ENCODE results near the gene MIF4GD. TPM values are rescaled to one million over a fixed set of nuclear protein-coding genes. Genes with fewer than 3 reads are reported as not detected.

MIF4GD gene
- total and polyA plus RNA-seq, 2 of the 4 experiments (the other 2 are of a cell fraction) = 4.1 to 6.9 TPM

GRCh38 chr17:75270218-75270965 is 639 bp downstream of the MIF4GD start (continued):
- TF ChIP-seq CHD1 (IDR thresholded peaks at IDR 0.05; ENCODE audit: low read depth, low read length) (no peak), MAZ (IDR thresholded peaks at IDR 0.05; ENCODE audit: borderline replicate concordance, low read depth, low read length) (no peak; the same call in 1 of the 2 replicates), MAFK (IDR thresholded peaks at IDR 0.05; ENCODE audit: low read depth, low read length) (no peak)

- ChIA-PET POLR2A (ENCODE audit: unreplicated experiment) (interaction anchor here (0.6 kb wide), 1 partner anchor 124 kb away, joined by 10 read pairs; no protein-coding TSS in a partner anchor), CTCF (interaction anchor here (1.1 to 3.2 kb wide), 4 partner anchors 8 to 143 kb away, joined by 3 to 18 read pairs (median 10); partner anchors contain the start of genes GGA3, MRPS7 and SLC25A19)
- no peak overlapping the region for H2AK5ac ChIP-seq (ENCODE audit: low read depth, low read length)
- no peak for DNase-seq
- H2BK5ac ChIP-seq (ENCODE audit: low read depth, low read length, poor library complexity, severe bottlenecking) = no peak overlapping the region
- H3K27me3 ChIP-seq (ENCODE audit: control insufficient read depth, insufficient read depth, low read length) = no peaks in the 10 kb centered on the region
- peaks cover 14% of the 10 kb centered on the region for H3K4me1 ChIP-seq (ENCODE audit: control insufficient read depth, insufficient read depth, low read length)
- no peak for ATAC-seq (ENCODE audit: low read depth)
- intact Hi-C loops (cut with micrococcal nuclease) (loop anchor here (1.0 to 10.0 kb wide), 3 partner anchors 135 to 245 kb away; partner anchors contain the start of genes CASKIN2, GRB2 and TSEN54), in situ Hi-C loops (cut with MboI; ENCODE audit: low sequenced_read_pairs) (no loop called here), dilution Hi-C loops (cut with HindIII; ENCODE audit: low sequenced_read_pairs, unreplicated experiment) (no loop called here)
- TF ChIP-seq RCOR1 (IDR thresholded peaks at IDR 0.05; ENCODE audit: insufficient replicate concordance, low read length) (no peak), CEBPB (IDR thresholded peaks at IDR 0.05; ENCODE audit: low read depth, low read length) (no peak), NFE2L2 (IDR thresholded peaks at IDR 0.05; ENCODE audit: low read depth, low read length) (no peak), FOS (IDR thresholded peaks at IDR 0.05; ENCODE audit: low read depth, low read length) (no peak), MXI1 (IDR thresholded peaks at IDR 0.05; ENCODE audit: borderline replicate concordance, low read depth, low read length) (no peak), SMC3 (IDR thresholded peaks at IDR 0.05; ENCODE audit: low read depth, low read length) (no peak), USF2 (IDR thresholded peaks at IDR 0.05; ENCODE audit: low read depth, low read length) (no peak)
- H2BK120ac ChIP-seq (ENCODE audit: low read depth, low read length) = no peak overlapping the region
- H2BK20ac ChIP-seq (ENCODE audit: low read depth, low read length) = no peak overlapping the region
- 0 out of 2 replicates have a peak overlapping the region, but pooled peaks have one; percentile 37 for H3K23ac ChIP-seq (ENCODE audit: low read depth, low read length)
- H3K4me2 ChIP-seq (ENCODE audit: low read depth, low read length) = peak overlapping the region; percentile 88
- H3K36me3 ChIP-seq (ENCODE audit: control insufficient read depth, insufficient read depth, low read length) = peaks cover 18% of the 10 kb centered on the region
- H2AK9ac ChIP-seq (replicated peaks; ENCODE audit: low read depth, low read length, poor library complexity) = peak overlapping the region; percentile 90
- H3K79me1 ChIP-seq (ENCODE audit: low read depth in 1 of 2, low read length in 2 of 2) = peaks cover 4 to 11% of the 10 kb centered on the region in 2 experiments; a peak in 3 of 4 replicates
- no peaks in the 10 kb centered on the region; the same call in none of the 2 replicates for H4K20me1 ChIP-seq (ENCODE audit: insufficient read depth, low read length)
- no peak overlapping the region for H3K56ac ChIP-seq (ENCODE audit: extremely low read depth, insufficient read depth, low read length)
- WGBS, 2 experiments (ENCODE audit: extremely low coverage in 2 of 2, insufficient read length in 1 of 2) = no CpG with 5 or more reads among the region's 6 CpGs
- 0 out of 2 replicates have a peak overlapping the region, but pooled peaks have one; percentile 81 for H3K4me3 ChIP-seq (ENCODE audit: insufficient read depth, low read depth, low read length)
- peak overlapping the region; percentile 97 for H2AFZ ChIP-seq (replicated peaks; ENCODE audit: low read length, poor library complexity)
- H4K91ac ChIP-seq (ENCODE audit: insufficient read depth, low read depth, low read length) = no peak overlapping the region
- no peaks in the 10 kb centered on the region for H3K9me3 ChIP-seq (ENCODE audit: control insufficient read depth, insufficient read depth, low read length)
- no peak overlapping the region; the same call in 1 of the 2 replicates for H3K27ac ChIP-seq (ENCODE audit: insufficient read depth, low read length)
- H3K9ac ChIP-seq (ENCODE audit: low read depth, low read length) = no peak overlapping the region
- 0 out of 2 replicates have a peak, but pooled peaks cover 8% of the 10 kb centered on the region for H3K9me1 ChIP-seq (ENCODE audit: insufficient read depth, low read length)
- no TSS peak for BruUV-seq (replicated peaks)
- H3K14ac ChIP-seq (replicated peaks; ENCODE audit: low read depth, low read length) = no peak overlapping the region
- no peak overlapping the region for H4K5ac ChIP-seq (ENCODE audit: low read depth, low read length)
- H3K4ac ChIP-seq (ENCODE audit: low read depth, low read length) = no peak overlapping the region; the same call in 1 of the 2 replicates
- no peak overlapping the region for H4K8ac ChIP-seq (ENCODE audit: low read depth in 2 of 2, low read length in 2 of 2)
- no peak overlapping the region for H2BK15ac ChIP-seq (ENCODE audit: low read depth, low read length)
- H3K18ac ChIP-seq (ENCODE audit: low read depth, low read length) = no peak overlapping the region
Observed at GRCh38 chr17:75269844-75270217, 1.2 kb downstream of the MIF4GD start.

Data from IMR-90 (cell line).